ENCODE measurements around the gene LPXN.
"Not testable (repeated sequence)": the region's sequence is repeated elsewhere in the genome, so short reads cannot be mapped to it uniquely, and the experiment has no call there.

LPXN gene

GRCh38 chr11:58578635-58579191 lies 3.1 kb upstream of the LPXN start, which contains the start of gene ZFP91:
Gene ZFP91 (plus strand): TSS chr11:58579063. CDS start chr11:58579282, 219 bp downstream.
- TF ChIP-seq, protein P1, sequence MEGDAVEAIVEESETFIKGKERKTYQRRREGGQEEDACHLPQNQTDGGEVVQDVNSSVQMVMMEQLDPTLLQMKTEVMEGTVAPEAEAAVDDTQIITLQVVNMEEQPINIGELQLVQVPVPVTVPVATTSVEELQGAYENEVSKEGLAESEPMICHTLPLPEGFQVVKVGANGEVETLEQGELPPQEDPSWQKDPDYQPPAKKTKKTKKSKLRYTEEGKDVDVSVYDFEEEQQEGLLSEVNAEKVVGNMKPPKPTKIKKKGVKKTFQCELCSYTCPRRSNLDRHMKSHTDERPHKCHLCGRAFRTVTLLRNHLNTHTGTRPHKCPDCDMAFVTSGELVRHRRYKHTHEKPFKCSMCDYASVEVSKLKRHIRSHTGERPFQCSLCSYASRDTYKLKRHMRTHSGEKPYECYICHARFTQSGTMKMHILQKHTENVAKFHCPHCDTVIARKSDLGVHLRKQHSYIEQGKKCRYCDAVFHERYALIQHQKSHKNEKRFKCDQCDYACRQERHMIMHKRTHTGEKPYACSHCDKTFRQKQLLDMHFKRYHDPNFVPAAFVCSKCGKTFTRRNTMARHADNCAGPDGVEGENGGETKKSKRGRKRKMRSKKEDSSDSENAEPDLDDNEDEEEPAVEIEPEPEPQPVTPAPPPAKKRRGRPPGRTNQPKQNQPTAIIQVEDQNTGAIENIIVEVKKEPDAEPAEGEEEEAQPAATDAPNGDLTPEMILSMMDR (IDR thresholded peaks at IDR 0.05; ENCODE audit: extremely low read depth, missing control alignments): no peak
- DNase-seq (ENCODE audit: low spot score): peak; percentile 91

GRCh38 chr11:58578136-58578634 lies 2.5 kb upstream of the LPXN start:
- DNase-seq (ENCODE audit: low spot score): peak; percentile 70
- TF ChIP-seq, protein P1 (IDR thresholded peaks at IDR 0.05; ENCODE audit: extremely low read depth, missing control alignments): no peak

DNA sequence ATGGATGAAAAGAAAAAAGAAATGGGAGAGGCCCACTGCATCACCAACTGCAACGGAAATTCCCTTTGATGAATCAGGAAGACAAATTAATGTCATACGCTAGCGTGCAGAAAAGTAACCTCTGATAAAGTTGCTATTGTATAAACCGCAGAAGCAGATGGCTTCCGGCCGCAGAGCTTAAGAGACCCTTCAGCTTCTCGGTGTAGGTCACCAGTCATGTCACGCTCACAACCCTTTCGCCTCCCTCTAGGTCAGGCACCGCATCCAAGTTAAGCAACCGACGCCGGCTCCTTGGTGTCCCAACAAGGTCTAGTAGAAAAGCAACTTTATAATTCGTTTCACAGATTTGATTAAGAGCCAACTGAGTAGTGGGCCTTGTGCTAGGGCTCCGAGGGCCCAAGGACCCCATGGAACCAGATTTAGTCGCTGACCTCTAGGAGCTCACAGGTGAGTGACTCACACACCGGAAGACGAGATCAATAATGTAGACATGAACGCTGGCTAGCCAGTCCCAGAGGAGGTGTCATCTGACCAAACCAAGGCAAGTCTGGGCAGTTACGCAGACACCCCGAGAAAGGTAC lies 2.0 kb upstream of the LPXN start:
- TF ChIP-seq, protein P1 (IDR thresholded peaks at IDR 0.05; ENCODE audit: extremely low read depth, missing control alignments): no peak
- peak; percentile 61 for DNase-seq (ENCODE audit: low spot score)

- TF ChIP-seq, protein P1 (IDR thresholded peaks at IDR 0.05; ENCODE audit: extremely low read depth, missing control alignments): no peak
Observed at GRCh38 chr11:58576887-58577471, 1.3 kb upstream of the LPXN start.

DNA sequence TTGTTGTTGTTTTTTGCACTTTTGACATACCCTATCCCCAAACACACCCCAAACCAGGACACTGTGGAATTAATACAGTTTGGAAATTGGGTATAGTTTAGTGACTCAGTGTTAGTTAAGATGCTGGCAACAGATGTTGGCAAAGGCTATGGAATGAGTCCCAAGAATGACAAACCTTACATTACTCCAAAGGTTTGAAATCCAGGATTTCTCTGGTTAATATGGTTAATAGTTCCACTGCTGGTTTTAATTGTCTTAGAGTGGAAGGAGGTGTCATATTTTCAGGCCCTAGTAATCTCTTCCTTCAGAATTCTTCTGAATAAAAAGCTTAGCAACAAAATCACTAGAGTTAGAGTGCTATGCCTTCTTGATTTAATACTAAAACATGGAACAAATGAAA lies 775 bp downstream of the LPXN start:
- DNase-seq (ENCODE audit: low spot score): no peak
- TF ChIP-seq, protein P1 (IDR thresholded peaks at IDR 0.05; ENCODE audit: extremely low read depth, missing control alignments): no peak

More at GRCh38 chr11:58576887-58577471, 1.3 kb upstream of the LPXN start:
- no peak for DNase-seq (ENCODE audit: low spot score)

- TF ChIP-seq, protein P1 (IDR thresholded peaks at IDR 0.05; ENCODE audit: extremely low read depth, missing control alignments): no peak
- DNase-seq (ENCODE audit: low spot score): peak; percentile 18
Observed at GRCh38 chr11:58573451-58574104, 2.1 kb downstream of the LPXN start.

- not testable (repeated sequence) for DNase-seq (ENCODE audit: low spot score)
Observed at GRCh38 chr11:58572906-58573305, 2.8 kb downstream of the LPXN start.
